Neural cell (in vitro differentiated cells): Measurements from ENCODE around the gene PEX3. TPM values are rescaled to one million over a fixed set of nuclear protein-coding genes. Genes with fewer than 3 reads are reported as not detected.

Experiments
- H2AFZ ChIP-seq: fragments of 200-600, 300-800 bp; sonication (generic), shearing (Covaris generic); 2 replicates; pipeline ENCODE4 v1.6.0; 2014; ENCODE audit warnings: low read depth, mild to moderate bottlenecking, antibody characterized with exemption, low read length, moderate library complexity
- H3F3A ChIP-seq: fragments of 200-600 bp; shearing (Covaris generic); 2 replicates; pipeline ENCODE4 v1.6.1; 2016; ENCODE audit warnings: mild to moderate bottlenecking, moderate library complexity, mixed read lengths, antibody characterized with exemption, low read length; ENCODE audit not compliant: insufficient read depth, poor library complexity, severe bottlenecking
- H3K27ac ChIP-seq: fragments of 200-600, 300-800 bp; sonication (generic), shearing (Covaris generic); 2 replicates; pipeline ENCODE4 v1.5.1; 2014; ENCODE audit warnings: mild to moderate bottlenecking, low read length, moderate library complexity
- H3K27me3 ChIP-seq: fragments of 300-800, 200-600 bp; sonication (generic), shearing (Covaris generic); 2 replicates; pipeline ENCODE4 v1.6.0; 2014; ENCODE audit warnings: mild to moderate bottlenecking, low read depth, low read length, moderate library complexity; ENCODE audit not compliant: insufficient read depth
- H3K36me3 ChIP-seq: fragments of 300-800, 200-600 bp; sonication (generic), shearing (Covaris generic); 2 replicates; pipeline ENCODE4 v1.5.1; 2014; ENCODE audit warnings: mild to moderate bottlenecking, antibody characterized with exemption, low read length, moderate library complexity; ENCODE audit not compliant: insufficient read depth
- H3K4me2 ChIP-seq: fragments of 300-800, 200-600 bp; sonication (generic), shearing (Covaris generic); 2 replicates; pipeline ENCODE4 v1.6.0; 2014; ENCODE audit warnings: mild to moderate bottlenecking, low read length
- H3K4me3 ChIP-seq: fragments of 300-800, 200-600 bp; sonication (generic), shearing (Covaris generic); 2 replicates; pipeline ENCODE4 v1.5.1; 2014; ENCODE audit warnings: mild to moderate bottlenecking, low read length, moderate library complexity
- H3K79me2 ChIP-seq: fragments of 200-600 bp; shearing (Covaris generic); replicated peaks from 2 replicates; pipeline ENCODE4 v1.6.0; 2014; ENCODE audit warnings: mild to moderate bottlenecking, low read length, moderate library complexity; ENCODE audit not compliant: insufficient read depth
- H3K9ac ChIP-seq: fragments of 300-800, 200-600 bp; sonication (generic), shearing (Covaris generic); 2 replicates; pipeline ENCODE4 v1.6.1; 2016; ENCODE audit warnings: mild to moderate bottlenecking, low read length, mixed read lengths
- H3K9me2 ChIP-seq: fragments of 200-600 bp; shearing (Covaris generic); 2 replicates; pipeline ENCODE4 v1.6.1; 2016; ENCODE audit warnings: mild to moderate bottlenecking, low read length, mixed read lengths; ENCODE audit not compliant: insufficient read depth
- H3K9me3 ChIP-seq: fragments of 200-600, 300-800 bp; sonication (generic), shearing (Covaris generic); 2 replicates; pipeline ENCODE4 v1.6.1; 2016; ENCODE audit warnings: mild to moderate bottlenecking, mixed run types, low read length, moderate library complexity, mixed read lengths
- H4K20me1 ChIP-seq: fragments of 200-600 bp; shearing (Covaris generic); 2 replicates; pipeline ENCODE4 v1.6.1; 2016; ENCODE audit warnings: mild to moderate bottlenecking, mixed run types; ENCODE audit not compliant: insufficient read depth
- EP300 ChIP-seq: fragments of 450-650 bp; conservative IDR thresholded peaks from 2 replicates; pipeline ENCODE4 v1.6.1; 2014; ENCODE audit warnings: antibody characterized with exemption, mild to moderate bottlenecking, moderate library complexity; ENCODE audit not compliant: poor library complexity, severe bottlenecking
- EZH2 ChIP-seq: fragments of 200-600, 300-800 bp; shearing (Covaris generic), sonication (generic); IDR thresholded peaks from 2 replicates; pipeline ENCODE4 v1.6.1; 2014; ENCODE audit warnings: antibody characterized with exemption, low read length, borderline replicate concordance, mild to moderate bottlenecking; ENCODE audit not compliant: insufficient read depth, poor library complexity, severe bottlenecking
- MXI1 ChIP-seq: fragments of 450-650 bp; conservative IDR thresholded peaks from 2 replicates; pipeline ENCODE4 v1.6.1; 2014; ENCODE audit warnings: antibody characterized with exemption, mild to moderate bottlenecking; ENCODE audit not compliant: poor library complexity, severe bottlenecking
- POLR2AphosphoS5 ChIP-seq: IDR thresholded peaks from 2 replicates; pipeline ENCODE4 v1.6.1; 2012
- RAD21 ChIP-seq: fragments of 450-650 bp; conservative IDR thresholded peaks from 2 replicates; pipeline ENCODE4 v1.6.1; 2014; ENCODE audit warnings: antibody characterized with exemption, mild to moderate bottlenecking, moderate library complexity
- REST ChIP-seq: IDR thresholded peaks from 2 replicates; pipeline ENCODE4 v1.6.1; 2012; ENCODE audit warnings: borderline replicate concordance
- SMC3 ChIP-seq: fragments of 450-650 bp; conservative IDR thresholded peaks from 2 replicates; pipeline ENCODE4 v1.6.1; 2014; ENCODE audit warnings: antibody characterized with exemption, mild to moderate bottlenecking, moderate library complexity; ENCODE audit not compliant: poor library complexity
- TAF1 ChIP-seq: IDR thresholded peaks from 2 replicates; pipeline ENCODE4 v1.6.1; 2012; ENCODE audit warnings: low read depth
- polyA plus RNA-seq: library from polyadenylated mRNA; depleted of rRNA; stranded (reverse); fragments of >200 nt; gene quantifications from 2 replicates; pipeline ENCODE4 v1.2.3, GENCODE V29; 2014
- TF ChIP-seq, protein P1 (sequence below): fragments of 450-650 bp; IDR thresholded peaks from 2 replicates; pipeline ENCODE4 v1.5.1; 2014; ENCODE audit warnings: antibody characterized with exemption, mild to moderate bottlenecking, moderate library complexity; ENCODE audit not compliant: poor library complexity, severe bottlenecking

The PEX3 gene
- polyA plus RNA-seq, 1 donor from 2014 or later = 37.9 TPM

GRCh38 chr6:143496974-143497373 is 46.4 kb downstream of the PEX3 start:
- Histone ChIP-seq H3K9ac (no peak overlapping the region), H3K4me3 (no peak overlapping the region), H3K36me3 (no peaks in the 10 kb centered on the region), H3K27ac (no peak overlapping the region), H3K9me3 (no peaks in the 10 kb centered on the region), H4K20me1 (no peaks in the 10 kb centered on the region), H3K4me2 (no peak overlapping the region), H2AFZ (no peak overlapping the region), H3K79me2 (no peaks in the 10 kb centered on the region), H3K27me3 (no peaks in the 10 kb centered on the region), H3F3A (no peaks in the 10 kb centered on the region), H3K9me2 (no peaks in the 10 kb centered on the region)
- no peak for TF ChIP-seq REST
- TF ChIP-seq TAF1 = no peak
- no peak for TF ChIP-seq MXI1
- no peak for TF ChIP-seq POLR2AphosphoS5
- no peak for TF ChIP-seq EP300
- no peak for TF ChIP-seq EZH2
- TF ChIP-seq RAD21 = no peak
- TF ChIP-seq SMC3 = no peak
- TF ChIP-seq, protein P1, sequence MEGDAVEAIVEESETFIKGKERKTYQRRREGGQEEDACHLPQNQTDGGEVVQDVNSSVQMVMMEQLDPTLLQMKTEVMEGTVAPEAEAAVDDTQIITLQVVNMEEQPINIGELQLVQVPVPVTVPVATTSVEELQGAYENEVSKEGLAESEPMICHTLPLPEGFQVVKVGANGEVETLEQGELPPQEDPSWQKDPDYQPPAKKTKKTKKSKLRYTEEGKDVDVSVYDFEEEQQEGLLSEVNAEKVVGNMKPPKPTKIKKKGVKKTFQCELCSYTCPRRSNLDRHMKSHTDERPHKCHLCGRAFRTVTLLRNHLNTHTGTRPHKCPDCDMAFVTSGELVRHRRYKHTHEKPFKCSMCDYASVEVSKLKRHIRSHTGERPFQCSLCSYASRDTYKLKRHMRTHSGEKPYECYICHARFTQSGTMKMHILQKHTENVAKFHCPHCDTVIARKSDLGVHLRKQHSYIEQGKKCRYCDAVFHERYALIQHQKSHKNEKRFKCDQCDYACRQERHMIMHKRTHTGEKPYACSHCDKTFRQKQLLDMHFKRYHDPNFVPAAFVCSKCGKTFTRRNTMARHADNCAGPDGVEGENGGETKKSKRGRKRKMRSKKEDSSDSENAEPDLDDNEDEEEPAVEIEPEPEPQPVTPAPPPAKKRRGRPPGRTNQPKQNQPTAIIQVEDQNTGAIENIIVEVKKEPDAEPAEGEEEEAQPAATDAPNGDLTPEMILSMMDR = no peak

DNA sequence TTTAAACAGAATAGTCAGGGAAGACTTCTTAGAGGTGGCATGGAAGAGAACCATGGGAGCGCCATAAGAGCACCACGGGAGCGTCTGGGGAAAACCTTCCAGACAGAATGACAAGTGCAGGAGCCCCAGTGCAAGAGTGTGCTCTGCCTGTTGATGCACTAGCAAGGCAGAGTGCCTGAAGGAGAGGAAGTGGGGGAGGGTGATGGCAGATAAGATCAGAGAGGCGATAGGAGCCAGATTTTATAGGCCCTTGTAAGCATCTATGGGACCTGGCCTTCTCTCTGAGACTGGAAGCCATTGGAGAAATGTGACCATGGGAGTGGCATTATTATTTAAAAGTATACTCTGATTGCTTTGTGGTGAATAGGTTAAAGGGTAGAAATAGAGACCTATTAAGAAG is 47.8 kb downstream of the PEX3 start:
- TF ChIP-seq POLR2AphosphoS5 (no peak), TAF1 (no peak), EZH2 (no peak), REST (no peak), RAD21 (no peak), EP300 (no peak), SMC3 (no peak), MXI1 (no peak)
- TF ChIP-seq, protein P1 = no peak
- H4K20me1 ChIP-seq = no peaks in the 10 kb centered on the region
- H3F3A ChIP-seq = no peaks in the 10 kb centered on the region
- H3K36me3 ChIP-seq = no peaks in the 10 kb centered on the region
- H3K9me2 ChIP-seq = no peaks in the 10 kb centered on the region
- no peak overlapping the region for H3K4me2 ChIP-seq
- no peaks in the 10 kb centered on the region for H3K9me3 ChIP-seq
- no peaks in the 10 kb centered on the region for H3K27me3 ChIP-seq
- no peaks in the 10 kb centered on the region for H3K79me2 ChIP-seq
- no peak overlapping the region for H2AFZ ChIP-seq
- no peak overlapping the region for H3K27ac ChIP-seq
- no peak overlapping the region for H3K4me3 ChIP-seq
- H3K9ac ChIP-seq = no peak overlapping the region
